Ovary (tissue), 3 donors: Measurements from ENCODE around the gene TNFRSF13B.

Experiments used
- POLR2A ChIP-seq: fragments of 450-650 bp; IDR thresholded peaks from one replicate; pipeline ENCODE4 v1.6.1; 2017; ENCODE audit warnings: antibody characterized with exemption, mild to moderate bottlenecking, moderate library complexity
- TF ChIP-seq, protein P1 (sequence below), 3 donors: fragments of 450-650 bp in 2 of 3; fragments of 200-600 bp in 1 of 3; IDR thresholded peaks; one replicate each; pipeline versions ENCODE4 v1.5.1 to v1.8.0; 2016 to 2022; ENCODE audit warnings: antibody characterized with exemption in 3 of 3, mild to moderate bottlenecking in 1 of 3
- donor health status: DM: no; HTN: no; CAD: no.

DNA sequence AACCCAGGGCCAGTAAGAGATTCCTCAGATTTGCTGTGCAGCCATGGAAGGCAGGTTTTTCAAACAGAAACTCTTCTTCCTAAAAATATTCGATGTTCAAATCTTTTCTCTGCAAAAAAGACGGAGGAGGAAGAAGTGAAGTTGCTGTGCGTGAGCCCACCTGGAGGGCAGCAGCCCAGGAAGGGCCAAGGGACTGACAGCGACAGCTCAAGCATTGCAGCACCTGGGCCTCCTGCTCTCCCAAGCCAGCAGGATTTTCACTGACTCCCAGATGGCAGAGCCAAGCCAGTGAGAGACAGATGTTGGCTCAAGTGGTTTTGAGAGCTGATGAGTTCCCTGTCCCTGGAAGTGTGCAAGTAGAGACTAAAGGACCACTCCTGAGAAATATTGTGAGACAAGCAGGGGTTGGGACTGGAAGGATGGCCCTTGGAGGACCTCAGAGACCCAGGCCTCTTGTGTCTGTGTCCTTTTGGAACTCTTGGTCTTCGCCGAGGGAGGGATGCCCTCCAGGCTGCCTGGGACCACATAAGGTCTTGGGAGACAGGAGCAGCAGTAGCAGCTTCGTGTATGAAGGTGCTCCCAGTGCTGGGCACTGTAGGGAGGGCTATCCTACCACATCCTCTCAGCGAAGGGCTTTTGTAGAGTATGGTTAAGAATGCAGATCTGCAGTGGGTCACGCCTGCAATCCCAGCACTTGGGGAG is 29.3 kb upstream of the TNFRSF13B start:
- TF ChIP-seq, protein P1, sequence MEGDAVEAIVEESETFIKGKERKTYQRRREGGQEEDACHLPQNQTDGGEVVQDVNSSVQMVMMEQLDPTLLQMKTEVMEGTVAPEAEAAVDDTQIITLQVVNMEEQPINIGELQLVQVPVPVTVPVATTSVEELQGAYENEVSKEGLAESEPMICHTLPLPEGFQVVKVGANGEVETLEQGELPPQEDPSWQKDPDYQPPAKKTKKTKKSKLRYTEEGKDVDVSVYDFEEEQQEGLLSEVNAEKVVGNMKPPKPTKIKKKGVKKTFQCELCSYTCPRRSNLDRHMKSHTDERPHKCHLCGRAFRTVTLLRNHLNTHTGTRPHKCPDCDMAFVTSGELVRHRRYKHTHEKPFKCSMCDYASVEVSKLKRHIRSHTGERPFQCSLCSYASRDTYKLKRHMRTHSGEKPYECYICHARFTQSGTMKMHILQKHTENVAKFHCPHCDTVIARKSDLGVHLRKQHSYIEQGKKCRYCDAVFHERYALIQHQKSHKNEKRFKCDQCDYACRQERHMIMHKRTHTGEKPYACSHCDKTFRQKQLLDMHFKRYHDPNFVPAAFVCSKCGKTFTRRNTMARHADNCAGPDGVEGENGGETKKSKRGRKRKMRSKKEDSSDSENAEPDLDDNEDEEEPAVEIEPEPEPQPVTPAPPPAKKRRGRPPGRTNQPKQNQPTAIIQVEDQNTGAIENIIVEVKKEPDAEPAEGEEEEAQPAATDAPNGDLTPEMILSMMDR (IDR thresholded peaks at IDR 0.05): no peak
- TF ChIP-seq POLR2A: no peak
